HUES64 (cell line): ENCODE results near the gene EIPR1.

Experiments
- H3K27ac ChIP-seq: 2 replicates; pipeline ENCODE4 v1.7.0; 2013; ENCODE audit warnings: low read depth, low read length, inconsistent platforms
- H3K27me3 ChIP-seq: 2 replicates; pipeline ENCODE4 v1.6.1; 2013; ENCODE audit warnings: mild to moderate bottlenecking, low read length; ENCODE audit not compliant: insufficient read depth
- H3K36me3 ChIP-seq: 2 replicates; pipeline ENCODE4 v1.6.1; 2013; ENCODE audit warnings: mild to moderate bottlenecking, low read length; ENCODE audit not compliant: insufficient read depth
- H3K4me1 ChIP-seq: 2 replicates; pipeline ENCODE4 v1.6.1; 2013; ENCODE audit warnings: mild to moderate bottlenecking, low read length, moderate library complexity; ENCODE audit not compliant: insufficient read depth
- H3K4me3 ChIP-seq: 2 replicates; pipeline ENCODE4 v1.5.1; 2013; ENCODE audit warnings: mild to moderate bottlenecking, low read length, moderate library complexity
- H3K9ac ChIP-seq: 2 replicates; pipeline ENCODE4 v1.6.1; 2013; ENCODE audit warnings: mild to moderate bottlenecking, low read depth, low read length
- H3K9me3 ChIP-seq: 2 replicates; pipeline ENCODE4 v1.6.1; 2013; ENCODE audit warnings: low read depth, low read length; ENCODE audit not compliant: insufficient read depth
- WGBS: fragments of 150-250, 120-280 bp; methylation state at CpG from one replicate; pipeline ENCODE4 v1.1.7; 2013; ENCODE audit warnings: missing lambda C conversion rate; 5-methylcytosine and 5-hydroxymethylcytosine counted together

EIPR1 gene

DNA sequence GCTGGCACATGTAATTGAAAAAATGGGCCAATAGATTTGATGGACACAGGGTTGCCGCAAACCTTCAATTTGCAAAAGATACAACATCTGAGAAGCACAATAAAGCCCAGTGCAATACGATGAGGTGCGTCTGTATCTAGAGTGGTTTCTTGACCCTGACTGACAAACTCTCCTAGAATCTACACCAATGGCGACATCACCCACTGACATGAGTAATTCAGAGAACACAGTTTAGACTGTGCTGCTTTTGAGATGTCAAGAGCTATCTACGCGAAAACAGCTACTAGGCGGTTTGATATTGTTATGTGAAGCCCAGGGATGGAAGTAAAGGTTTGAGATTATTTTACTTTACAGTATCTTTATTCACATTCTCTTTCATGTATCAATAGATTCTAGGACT lies 104.9 kb downstream of the EIPR1 start:
- Histone ChIP-seq H3K4me3 (no peak overlapping the region), H3K36me3 (no peaks in the 10 kb centered on the region), H3K9ac (no peak overlapping the region), H3K9me3 (peaks cover 9% of the 10 kb centered on the region; the same call in 1 of the 2 replicates), H3K4me1 (no peaks in the 10 kb centered on the region), H3K27ac (no peak overlapping the region), H3K27me3 (peaks cover under 1% of the 10 kb centered on the region; the same call in 1 of the 2 replicates)
- WGBS = 97% methylated on average over 7 of the region's 7 CpGs

GRCh38 chr2:3270095-3270478 lies 107.5 kb downstream of the EIPR1 start:
- Histone ChIP-seq H3K36me3 (no peaks in the 10 kb centered on the region), H3K9me3 (peaks cover 4% of the 10 kb centered on the region; the same call in 1 of the 2 replicates)
- 96% methylated on average over 8 of the region's 8 CpGs for WGBS

GRCh38 chr2:3269425-3270094 lies 108.1 kb downstream of the EIPR1 start:
- H3K27ac ChIP-seq = no peak overlapping the region
- 93% methylated on average over 22 of the region's 22 CpGs for WGBS
- no peaks in the 10 kb centered on the region for H3K36me3 ChIP-seq
- peaks cover 15% of the 10 kb centered on the region; the same call in 1 of the 2 replicates for H3K27me3 ChIP-seq
- H3K4me1 ChIP-seq = peaks cover 21% of the 10 kb centered on the region
- H3K9ac ChIP-seq = no peak overlapping the region
- H3K4me3 ChIP-seq = no peak overlapping the region
- no peaks in the 10 kb centered on the region for H3K9me3 ChIP-seq

More at GRCh38 chr2:3270095-3270478, 107.5 kb downstream of the EIPR1 start:
- Histone ChIP-seq H3K9ac (no peak overlapping the region), H3K27ac (no peak overlapping the region), H3K27me3 (peaks cover 14% of the 10 kb centered on the region; the same call in 1 of the 2 replicates), H3K4me1 (peaks cover 19% of the 10 kb centered on the region), H3K4me3 (no peak overlapping the region)

DNA sequence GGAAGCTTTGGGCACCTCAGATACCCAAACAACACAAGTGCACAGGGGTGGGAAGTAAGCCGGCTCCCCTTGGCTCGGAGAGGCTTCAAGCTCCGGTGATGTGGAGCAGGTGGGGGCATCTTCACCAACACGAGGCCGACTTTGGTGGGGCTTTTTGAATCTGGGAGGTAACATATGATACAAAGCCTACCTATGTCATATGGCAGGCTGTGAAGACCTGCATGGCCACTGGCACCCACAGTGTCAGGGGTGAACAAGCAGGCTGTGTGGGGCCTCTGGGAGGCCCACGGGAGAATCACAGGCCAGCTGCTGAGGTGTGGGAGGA lies 109.0 kb downstream of the EIPR1 start:
- Histone ChIP-seq H3K9ac (no peak overlapping the region), H3K9me3 (no peaks in the 10 kb centered on the region), H3K27me3 (peaks cover 24% of the 10 kb centered on the region; the same call in 1 of the 2 replicates), H3K36me3 (no peaks in the 10 kb centered on the region), H3K4me1 (peaks cover 21% of the 10 kb centered on the region), H3K27ac (no peak overlapping the region), H3K4me3 (no peak overlapping the region)
- 98% methylated on average over 6 of the region's 6 CpGs for WGBS

DNA sequence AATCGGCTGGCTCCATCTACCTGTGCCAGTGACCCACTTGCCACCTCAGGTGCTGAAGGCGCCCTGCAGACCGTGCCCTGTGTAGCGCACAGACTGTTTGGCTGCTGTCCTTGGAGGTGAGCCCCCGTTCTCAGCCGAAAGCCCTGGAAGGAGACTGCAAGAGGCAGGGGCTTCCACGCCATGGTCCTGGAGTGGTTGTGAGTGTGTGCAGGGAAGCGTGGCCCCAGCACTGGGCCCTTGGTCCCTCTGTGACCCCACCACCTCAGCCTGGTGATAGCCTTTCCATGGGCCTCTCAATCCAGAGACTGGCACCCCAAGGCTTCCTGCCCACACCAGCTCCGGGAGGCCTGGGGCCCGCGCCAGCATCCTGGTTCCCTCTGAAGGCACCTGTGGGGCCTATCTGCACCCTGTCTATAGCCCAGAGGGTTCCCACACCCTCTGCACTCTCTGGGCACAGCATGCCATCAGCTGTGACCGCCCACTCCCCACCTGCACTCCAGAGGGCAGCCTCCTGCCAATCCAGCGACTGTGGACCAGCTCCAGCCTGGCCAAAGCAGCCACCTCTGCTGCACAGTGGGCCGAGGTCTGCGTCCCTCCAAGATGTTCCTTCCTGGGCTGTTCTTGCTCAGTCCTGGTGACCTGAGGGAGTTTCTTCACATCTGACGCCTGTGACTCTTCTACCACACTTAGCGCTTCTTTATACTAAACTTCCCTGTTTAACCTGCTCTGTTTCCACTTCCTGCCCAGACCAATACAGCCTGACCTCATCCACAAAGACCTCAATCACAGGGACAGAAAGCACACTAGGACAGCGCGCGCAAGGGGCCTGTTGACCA lies 109.5 kb downstream of the EIPR1 start:
- H3K27ac ChIP-seq = no peak overlapping the region
- H3K9ac ChIP-seq = no peak overlapping the region
- no peak overlapping the region for H3K4me3 ChIP-seq
- WGBS = 95% methylated on average over 20 of the region's 20 CpGs
- H3K9me3 ChIP-seq = no peaks in the 10 kb centered on the region
- peaks cover 24% of the 10 kb centered on the region; the same call in 1 of the 2 replicates for H3K27me3 ChIP-seq
- H3K4me1 ChIP-seq = peaks cover 21% of the 10 kb centered on the region
- no peaks in the 10 kb centered on the region for H3K36me3 ChIP-seq

DNA sequence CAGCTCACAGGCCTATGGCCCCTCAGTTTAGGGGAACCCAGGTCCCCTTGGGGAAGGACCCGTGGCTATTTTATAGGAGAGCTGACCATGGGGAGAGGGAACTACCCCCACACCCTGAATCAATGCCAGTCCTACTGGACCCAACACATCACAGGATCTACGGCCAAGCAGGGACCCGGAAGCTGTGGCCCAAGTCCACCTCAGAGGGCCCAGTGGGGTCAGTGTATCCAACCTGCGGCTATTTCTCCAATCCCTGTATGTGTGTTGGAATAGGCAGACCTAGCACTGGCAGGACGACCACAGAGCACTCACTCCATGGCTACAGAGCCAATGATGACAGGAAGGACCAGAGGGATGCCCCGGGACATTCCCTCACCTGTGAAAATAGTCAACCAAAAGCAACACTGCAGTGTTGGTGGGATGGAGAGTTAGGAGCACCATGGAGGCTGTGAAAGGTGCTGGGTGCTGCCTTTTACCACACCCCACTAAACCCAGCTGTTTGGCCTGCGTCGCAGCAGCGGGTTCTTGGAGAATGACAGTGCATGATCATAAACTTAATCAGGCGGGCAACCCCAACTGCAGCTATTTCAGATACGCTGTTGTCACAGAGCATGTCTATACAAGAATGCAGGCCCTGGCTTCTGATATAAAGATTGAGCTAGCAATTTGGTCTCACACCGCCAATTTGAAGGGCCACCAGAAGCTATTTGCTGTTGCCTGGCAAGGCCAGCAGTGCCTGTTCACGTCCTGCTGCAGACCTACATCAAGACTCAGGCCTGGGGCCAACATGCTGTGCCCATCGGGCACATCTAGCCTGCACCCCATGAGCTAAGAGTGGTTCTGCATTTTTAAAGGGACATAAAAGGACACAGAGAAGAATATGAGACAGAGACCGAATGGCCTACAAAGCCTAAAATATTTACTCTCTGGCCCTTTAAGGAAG lies 110.4 kb downstream of the EIPR1 start:
- H3K9ac ChIP-seq = no peak overlapping the region
- 91% methylated on average over 14 of the region's 15 CpGs for WGBS
- H3K36me3 ChIP-seq = no peaks in the 10 kb centered on the region
- H3K4me1 ChIP-seq = peaks cover 21% of the 10 kb centered on the region
- H3K27me3 ChIP-seq = peaks cover 24% of the 10 kb centered on the region; the same call in 1 of the 2 replicates
- no peak overlapping the region for H3K4me3 ChIP-seq
- H3K27ac ChIP-seq = peak overlapping the region; percentile 42; the same call in 1 of the 2 replicates
- H3K9me3 ChIP-seq = no peaks in the 10 kb centered on the region

DNA sequence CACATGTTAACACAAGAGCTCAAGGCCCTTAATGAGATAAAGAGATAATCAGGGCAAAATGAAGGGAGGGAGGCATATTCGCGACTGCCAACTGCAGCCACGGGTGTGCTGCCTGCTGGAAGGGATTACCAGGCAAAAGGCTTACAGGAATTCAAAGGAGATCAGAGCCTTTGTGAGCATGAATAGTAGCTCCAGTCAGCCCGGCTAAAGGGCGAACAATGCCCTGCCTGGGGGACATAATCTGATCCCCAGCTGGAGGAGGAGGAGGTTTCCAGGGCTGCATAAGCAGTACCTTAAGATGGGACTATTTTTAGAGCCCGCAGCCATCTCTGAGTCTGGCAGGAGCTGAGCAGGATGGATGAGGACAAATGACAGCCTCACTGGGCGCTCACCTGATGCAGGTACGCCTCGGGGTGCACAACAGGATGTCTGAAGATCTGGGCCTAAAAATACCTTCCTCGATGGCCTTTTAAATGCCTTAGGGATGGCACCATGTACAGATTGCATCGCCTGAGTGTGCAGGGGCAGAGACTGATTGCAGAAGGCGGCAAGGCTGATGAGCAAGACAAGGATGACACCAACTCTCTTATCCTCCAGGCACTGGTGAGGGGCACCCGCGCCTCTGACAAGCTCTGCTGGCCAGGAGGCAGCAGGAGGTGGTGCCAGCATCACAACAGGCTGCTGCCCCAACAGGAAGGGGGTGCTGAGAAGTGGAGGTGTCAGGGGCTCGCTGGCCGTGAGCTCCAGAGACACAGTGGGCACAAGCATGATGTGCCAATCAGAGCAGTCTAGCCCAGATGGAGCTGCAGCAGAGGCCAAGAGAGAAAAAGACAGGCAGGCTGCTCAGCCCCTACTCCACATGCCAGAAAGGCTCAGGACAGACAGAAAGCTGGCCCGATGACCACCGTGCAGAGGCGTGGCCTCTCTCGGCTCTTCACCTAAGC lies 111.4 kb downstream of the EIPR1 start:
- H3K27ac ChIP-seq = peak overlapping the region; percentile 42; the same call in 1 of the 2 replicates
- H3K36me3 ChIP-seq = no peaks in the 10 kb centered on the region
- H3K27me3 ChIP-seq = peaks cover 24% of the 10 kb centered on the region; the same call in 1 of the 2 replicates
- H3K4me3 ChIP-seq = no peak overlapping the region
- peaks cover 21% of the 10 kb centered on the region for H3K4me1 ChIP-seq
- no peaks in the 10 kb centered on the region for H3K9me3 ChIP-seq
- no peak overlapping the region for H3K9ac ChIP-seq
- WGBS = 59% methylated on average over 20 of the region's 20 CpGs

DNA sequence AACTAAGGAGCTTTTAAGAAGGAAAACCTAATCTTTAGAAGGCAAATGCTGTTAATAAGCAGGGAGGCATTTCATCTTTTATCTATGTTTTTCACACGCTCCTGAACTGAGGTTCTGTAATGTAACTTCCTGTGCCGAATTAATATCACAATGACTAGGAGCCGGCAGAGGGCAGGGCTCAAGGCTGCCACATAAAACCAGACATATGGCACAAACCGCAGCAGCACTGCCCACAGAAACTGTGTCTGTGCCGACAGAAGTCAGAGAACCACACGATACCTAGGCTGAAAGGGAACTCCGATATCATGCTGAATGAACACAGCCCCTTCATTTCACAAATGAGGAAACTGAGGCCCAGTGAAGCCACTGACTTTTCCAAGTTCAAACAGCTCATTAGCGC lies 112.1 kb downstream of the EIPR1 start:
- Histone ChIP-seq H3K4me1 (peaks cover 21% of the 10 kb centered on the region), H3K4me3 (no peak overlapping the region), H3K9me3 (no peaks in the 10 kb centered on the region), H3K36me3 (no peaks in the 10 kb centered on the region), H3K9ac (no peak overlapping the region), H3K27me3 (peaks cover 24% of the 10 kb centered on the region; the same call in 1 of the 2 replicates), H3K27ac (peak overlapping the region; percentile 42; the same call in 1 of the 2 replicates)
- WGBS = 74% methylated on average over 8 of the region's 8 CpGs

DNA sequence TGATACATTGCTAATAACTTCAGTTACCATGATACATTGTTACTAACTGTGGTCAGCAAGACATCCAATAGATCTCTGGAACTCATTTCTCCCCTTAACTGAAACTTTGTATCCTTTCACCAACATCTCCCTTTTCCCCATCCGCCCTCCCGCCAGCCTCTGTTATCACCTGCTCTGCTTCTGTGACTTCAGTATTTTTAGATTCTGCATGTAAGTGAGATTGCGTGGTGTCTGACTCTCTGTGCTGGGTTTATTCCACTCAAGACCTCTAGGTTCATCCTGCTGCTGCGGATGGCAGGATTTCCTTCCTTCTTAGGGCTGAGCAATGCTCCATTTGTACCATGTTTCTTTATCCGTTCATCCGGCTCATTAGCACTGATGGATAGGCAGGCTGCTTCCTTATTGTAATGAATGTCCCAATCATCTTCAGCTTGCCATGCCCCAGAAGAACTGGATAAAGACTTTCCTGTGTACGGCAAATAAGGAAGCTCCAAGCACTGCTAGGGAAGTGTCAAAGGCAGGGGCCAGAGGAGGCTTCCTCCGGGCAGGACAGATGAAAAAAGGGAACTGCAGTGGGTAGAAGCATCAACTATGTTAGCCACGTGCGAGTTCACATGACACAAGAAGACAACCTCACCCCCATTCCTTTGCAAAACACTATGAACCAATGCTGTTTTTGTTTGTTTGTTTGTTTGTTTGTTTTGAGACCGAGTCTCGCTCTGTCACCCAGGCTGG lies 113.4 kb downstream of the EIPR1 start:
- WGBS = 91% methylated on average over 12 of the region's 12 CpGs
- H3K4me1 ChIP-seq = peaks cover 21% of the 10 kb centered on the region
- H3K9me3 ChIP-seq = no peaks in the 10 kb centered on the region
- H3K27me3 ChIP-seq = peaks cover 24% of the 10 kb centered on the region; the same call in 1 of the 2 replicates
- H3K27ac ChIP-seq = no peak overlapping the region
- H3K9ac ChIP-seq = no peak overlapping the region
- H3K4me3 ChIP-seq = no peak overlapping the region
- H3K36me3 ChIP-seq = no peaks in the 10 kb centered on the region
